Brain pericyte (primary cell): ENCODE measurements around the gene PSME2.

ENCODE experiments used
- DNase-seq: peaks from one replicate; pipeline ENCODE4 v3.0.0-alpha.2; 2012; ENCODE audit warnings: low read depth, low spot score

PSME2 gene

GRCh38 chr14:24179294-24179960, 33.0 kb upstream of the PSME2 start:
- DNase-seq, result no peak

- no peak for DNase-seq
Measured at GRCh38 chr14:24178399-24179178, 32.2 kb upstream of the PSME2 start.

- no peak for DNase-seq
Measured at GRCh38 chr14:24177891-24178290, 31.5 kb upstream of the PSME2 start.

GRCh38 chr14:24177041-24177825, 30.8 kb upstream of the PSME2 start:
- DNase-seq, result no peak

GRCh38 chr14:24176599-24176998, 30.2 kb upstream of the PSME2 start:
- DNase-seq, result no peak

GRCh38 chr14:24172871-24173281, 26.5 kb upstream of the PSME2 start:
- DNase-seq, result no peak

- no peak for DNase-seq
Measured at GRCh38 chr14:24172261-24172860, 26.0 kb upstream of the PSME2 start.

GRCh38 chr14:24171422-24172260, 25.2 kb upstream of the PSME2 start, which contains the start of gene REC8:
TSS of gene REC8 (plus strand) at chr14:24172080. CDS start at chr14:24172553, 473 bp downstream.
- DNase-seq, result peak; percentile 61

- DNase-seq, result no peak
Measured at GRCh38 chr14:24167469-24168114, 21.2 kb upstream of the PSME2 start.

GRCh38 chr14:24165785-24166184, 19.4 kb upstream of the PSME2 start:
- DNase-seq, result no peak

- no peak for DNase-seq
Measured at GRCh38 chr14:24164518-24164991, 18.1 kb upstream of the PSME2 start.

- DNase-seq, result no peak
Measured at GRCh38 chr14:24162093-24162492, 15.7 kb upstream of the PSME2 start.

GRCh38 chr14:24160850-24161804, 14.7 kb upstream of the PSME2 start, which contains the start of gene IRF9:
TSS of gene IRF9 (plus strand) at chr14:24161265. CDS start at chr14:24162145, 880 bp downstream.
- peak; percentile 89 for DNase-seq

GRCh38 chr14:24160499-24160849, 14.1 kb upstream of the PSME2 start:
- no peak for DNase-seq

GRCh38 chr14:24159777-24160498, 13.5 kb upstream of the PSME2 start:
- no peak for DNase-seq

GRCh38 chr14:24157331-24157730, 10.9 kb upstream of the PSME2 start:
- DNase-seq, result no peak

- no peak for DNase-seq
Measured at GRCh38 chr14:24156840-24157239, 10.4 kb upstream of the PSME2 start.

- DNase-seq, result no peak
Measured at GRCh38 chr14:24155100-24155499, 8.7 kb upstream of the PSME2 start.
